GM18909 (cell line): ENCODE measurements around the gene F2R.
"Not testable (repeated sequence)": the region's sequence is repeated elsewhere in the genome, so short reads cannot be mapped to it uniquely, and the experiment has no call there.

Source experiments
- ATAC-seq: cut with Tn5 transposase; IDR thresholded peaks from one replicate; pipeline ENCODE4 v1.9.1; 2021; ENCODE audit warnings: mild to moderate bottlenecking; ENCODE audit not compliant: unreplicated experiment, poor library complexity

Gene F2R

DNA sequence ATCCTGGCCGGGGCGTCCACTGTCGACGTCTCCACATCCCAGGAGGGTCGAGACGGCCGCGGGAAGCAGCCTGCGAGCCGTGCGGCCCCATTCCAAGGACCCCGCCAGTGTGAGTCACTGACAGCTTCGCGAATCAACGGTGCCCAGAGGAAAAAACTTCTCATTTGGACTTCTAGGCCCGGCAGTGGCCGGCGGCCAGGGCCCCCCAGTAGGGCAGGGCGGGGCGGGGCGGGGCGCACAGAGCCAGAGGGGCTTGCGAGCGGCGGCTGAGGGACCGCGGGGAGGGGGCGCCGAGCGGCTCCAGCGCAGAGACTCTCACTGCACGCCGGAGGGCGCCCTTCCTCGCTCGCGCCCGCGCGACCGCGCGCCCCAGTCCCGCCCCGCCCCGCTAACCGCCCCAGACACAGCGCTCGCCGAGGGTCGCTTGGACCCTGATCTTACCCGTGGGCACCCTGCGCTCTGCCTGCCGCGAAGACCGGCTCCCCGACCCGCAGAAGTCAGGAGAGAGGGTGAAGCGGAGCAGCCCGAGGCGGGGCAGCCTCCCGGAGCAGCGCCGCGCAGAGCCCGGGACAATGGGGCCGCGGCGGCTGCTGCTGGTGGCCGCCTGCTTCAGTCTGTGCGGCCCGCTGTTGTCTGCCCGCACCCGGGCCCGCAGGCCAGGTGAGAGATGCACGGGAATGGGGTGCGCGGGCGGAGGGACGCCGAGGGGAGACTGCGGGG is at the start of gene F2R:
TSS of gene F2R (plus strand) at position 391 of the 720 bp plus-strand sequence. CDS start at position 573, 182 bp downstream.
- peak; percentile 65 for ATAC-seq

DNA sequence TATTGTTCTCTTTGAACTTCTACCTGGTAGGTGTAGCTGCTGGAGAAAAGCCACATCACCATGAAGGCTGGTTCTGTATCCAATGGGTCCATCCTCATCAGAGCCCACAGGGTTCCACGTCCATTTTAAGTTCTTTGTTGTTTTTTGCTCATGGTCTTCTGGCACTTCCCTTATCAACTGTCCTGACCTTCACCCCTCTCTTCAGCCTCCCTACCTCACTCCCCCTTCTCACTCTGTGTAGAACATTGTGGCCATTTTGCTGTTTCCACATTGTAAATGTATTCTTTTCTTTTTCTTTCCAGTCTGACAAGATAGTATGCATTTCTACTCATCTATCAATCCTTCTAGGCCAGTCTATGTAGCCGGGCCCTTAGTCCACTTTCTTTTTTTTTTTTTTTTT is 48.4 kb upstream of the F2R start:
- no peak for ATAC-seq

DNA sequence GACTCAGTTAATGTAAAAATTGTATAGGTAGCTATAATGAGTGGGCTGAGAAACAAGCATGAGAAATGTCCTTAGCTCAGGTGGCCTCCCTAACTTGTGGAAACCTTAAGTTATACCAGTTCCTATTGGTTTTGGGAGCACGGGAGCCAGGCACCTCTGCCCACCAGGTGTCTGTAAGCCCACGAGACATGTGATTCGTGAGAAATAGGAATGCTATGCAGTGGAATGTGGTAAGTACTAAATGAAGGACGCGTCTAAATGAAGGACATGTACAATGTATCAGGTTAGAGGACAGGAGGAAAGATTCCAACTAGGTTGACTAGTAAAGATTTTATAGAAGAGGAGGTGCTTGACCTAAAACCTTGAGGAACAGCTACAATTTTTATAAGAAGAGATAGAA is 46.7 kb upstream of the F2R start:
- no peak for ATAC-seq

DNA sequence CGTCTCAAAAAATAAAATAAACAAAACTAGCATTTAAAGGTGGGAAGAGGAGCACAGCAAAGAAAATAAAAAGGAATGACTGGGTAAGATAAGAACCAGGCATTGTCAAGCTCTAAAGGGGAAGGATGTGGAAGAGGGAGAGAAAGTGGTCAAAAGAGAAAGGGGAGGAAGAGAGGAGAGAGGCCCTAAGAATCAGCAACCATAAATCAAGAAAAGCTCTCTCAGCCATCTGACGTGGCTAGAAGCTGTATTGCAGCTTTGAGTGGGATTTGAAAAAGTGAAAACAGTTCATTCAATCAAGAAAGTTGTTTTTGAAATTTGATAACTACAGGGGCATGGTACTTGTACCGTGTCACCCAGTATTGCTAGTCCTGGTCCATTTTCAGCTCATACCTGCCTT is 45.4 kb upstream of the F2R start:
- no peak for ATAC-seq

DNA sequence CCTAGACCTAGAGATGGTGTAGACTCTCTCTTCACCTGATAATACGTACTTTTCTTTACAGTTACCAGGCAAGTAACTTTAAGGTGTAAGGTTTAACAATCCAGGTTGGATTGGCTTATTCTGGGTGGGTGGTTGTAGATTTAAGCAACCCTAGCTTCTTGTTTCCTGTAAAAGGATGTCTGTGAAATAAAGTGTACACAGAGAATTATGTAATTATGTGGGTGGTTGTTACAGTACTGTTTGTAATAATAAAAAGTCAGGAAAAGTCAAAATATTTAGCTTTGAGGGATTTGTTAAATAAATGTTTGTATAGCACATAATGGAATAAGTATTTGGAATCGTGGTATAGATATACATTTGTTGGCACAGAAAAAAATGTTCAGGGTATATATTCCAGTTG is 43.7 kb upstream of the F2R start:
- no peak for ATAC-seq

DNA sequence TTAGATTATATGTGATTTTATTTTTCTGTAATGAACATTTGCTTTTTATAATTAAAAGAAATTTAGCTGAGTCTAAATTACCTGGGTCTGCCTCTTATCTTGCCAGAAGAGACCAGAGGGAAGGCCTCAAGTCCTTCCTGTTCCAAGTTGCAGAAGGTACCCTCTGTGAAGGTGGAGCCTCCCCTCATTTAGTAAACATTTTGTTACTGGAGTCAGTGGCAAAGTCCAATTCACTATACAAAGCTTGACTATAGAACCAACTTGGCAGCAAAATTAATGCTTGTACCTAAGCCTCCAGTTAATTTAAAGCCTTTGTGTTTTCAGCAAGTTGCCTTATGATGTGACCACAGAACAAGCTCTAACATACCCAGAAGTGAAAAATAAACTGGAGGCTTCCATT is 42.8 kb upstream of the F2R start:
- ATAC-seq, result no peak

DNA sequence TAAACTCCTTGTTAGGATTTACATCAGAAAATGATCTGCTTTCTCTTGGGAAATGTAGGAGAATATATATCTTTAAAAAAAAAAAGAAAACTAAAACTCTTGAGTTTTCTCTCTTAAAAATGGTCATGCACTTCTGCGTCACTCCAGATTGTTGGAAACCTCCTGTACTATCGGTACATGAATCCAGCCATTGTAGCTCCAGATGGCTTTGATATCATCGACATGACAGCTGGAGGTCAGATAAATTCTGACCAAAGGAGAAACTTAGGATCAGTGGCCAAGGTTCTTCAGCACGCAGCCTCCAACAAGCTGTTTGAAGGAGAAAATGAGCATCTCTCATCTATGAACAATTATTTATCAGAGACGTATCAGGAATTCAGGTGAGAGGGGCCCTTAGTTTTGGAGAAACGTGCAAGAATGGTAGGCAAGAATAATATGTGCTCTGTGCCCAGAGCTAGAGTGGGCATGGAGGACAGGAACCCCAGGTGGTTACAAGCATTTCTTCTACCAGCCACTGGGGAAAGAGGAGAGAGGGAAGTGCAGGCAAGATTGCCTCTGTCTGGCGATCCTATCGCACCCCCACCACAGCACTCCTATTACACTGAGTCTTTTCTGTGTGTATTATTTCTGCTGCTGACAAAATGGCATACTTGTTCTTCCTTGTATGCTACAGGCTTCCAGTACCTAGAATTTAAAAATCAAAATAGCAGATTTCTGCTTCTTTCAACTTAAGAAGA is 41.4 kb upstream of the F2R start:
- no peak for ATAC-seq

DNA sequence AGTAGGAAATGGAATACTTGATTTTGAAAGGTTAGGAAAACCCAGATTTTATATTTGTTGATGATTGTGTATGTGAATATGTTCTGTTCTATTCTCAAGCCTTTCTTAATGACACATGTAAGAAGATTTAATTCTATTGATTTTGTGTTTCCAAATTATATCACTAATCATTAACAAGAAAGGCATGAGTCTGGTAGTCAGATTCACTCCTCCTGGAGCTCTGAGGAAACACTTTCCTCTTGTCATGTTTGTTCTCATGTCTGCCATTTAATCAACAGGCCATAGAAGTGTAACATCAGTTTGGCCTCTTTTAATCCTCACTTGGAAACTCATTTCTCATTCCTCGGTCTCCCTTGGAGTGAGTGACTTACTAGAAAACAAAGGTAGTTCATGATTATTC is 40.6 kb upstream of the F2R start:
- no peak for ATAC-seq

DNA sequence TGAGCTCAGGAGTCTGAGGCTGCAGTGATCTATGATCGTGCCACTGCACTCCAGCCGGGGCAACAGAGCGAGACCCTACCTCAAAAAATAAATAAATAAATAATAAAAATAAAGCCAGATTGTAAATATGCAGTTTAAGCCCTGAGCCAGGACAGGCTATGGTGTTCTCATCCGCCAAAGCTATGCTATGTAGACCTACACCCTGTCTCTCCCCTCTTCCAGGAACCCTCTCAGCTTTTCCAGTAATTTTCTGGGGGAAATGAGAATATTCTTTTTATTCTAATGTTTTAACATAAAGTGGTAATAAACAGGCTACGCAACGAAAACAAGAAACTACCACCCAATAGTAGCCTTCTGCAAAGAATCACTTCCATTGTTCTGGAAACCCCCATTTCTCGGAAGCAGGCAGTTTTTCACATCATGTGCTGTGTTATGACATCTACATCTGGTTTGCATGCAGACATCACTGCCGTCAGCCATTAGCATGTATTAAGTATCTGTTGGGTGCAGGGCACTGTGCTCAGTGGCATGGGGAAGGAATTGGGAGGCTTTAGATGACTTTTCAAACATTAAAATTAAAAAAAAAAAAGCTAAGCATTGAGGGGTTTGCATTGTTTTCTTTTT is 38.0 kb upstream of the F2R start:
- no peak for ATAC-seq

DNA sequence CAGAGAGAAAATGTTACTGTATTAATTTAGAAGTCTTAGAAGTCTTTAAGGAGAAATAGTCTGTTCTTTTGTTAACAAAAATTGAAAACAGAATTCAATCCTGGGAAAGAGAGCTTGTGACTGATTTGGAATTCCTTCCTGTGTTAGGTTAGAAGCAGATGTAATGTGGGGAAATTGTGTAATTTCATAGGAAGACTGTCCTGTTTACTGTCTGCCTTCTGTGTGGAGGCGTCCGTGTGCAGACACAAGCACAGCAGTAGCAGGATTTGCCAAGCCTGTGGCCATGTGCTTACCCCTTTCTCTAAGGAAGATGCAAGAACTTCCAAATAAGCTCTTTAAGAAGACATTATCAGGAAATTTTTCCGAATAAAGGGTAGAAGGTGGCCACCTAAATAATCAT is 36.7 kb upstream of the F2R start:
- no peak for ATAC-seq

DNA sequence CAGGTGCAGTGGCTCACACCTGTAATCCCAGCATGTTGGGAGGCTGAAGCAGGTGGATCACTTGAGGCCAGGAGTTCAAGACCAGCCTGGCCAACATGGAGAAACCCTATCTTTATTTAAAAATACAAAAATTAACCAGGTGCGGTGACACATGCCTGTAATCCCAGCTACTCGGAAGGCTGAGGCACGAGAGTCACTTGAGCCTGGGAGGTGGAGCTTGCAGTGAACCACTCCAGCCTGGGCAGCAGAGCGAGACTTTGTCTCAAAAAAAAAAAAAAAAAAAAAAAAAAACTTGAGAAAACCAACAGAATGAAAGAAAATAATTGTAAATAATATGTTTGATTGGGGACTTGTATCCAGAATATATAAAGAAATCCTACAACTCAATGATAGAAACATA is 35.1 kb upstream of the F2R start:
- ATAC-seq, result not testable (repeated sequence)

DNA sequence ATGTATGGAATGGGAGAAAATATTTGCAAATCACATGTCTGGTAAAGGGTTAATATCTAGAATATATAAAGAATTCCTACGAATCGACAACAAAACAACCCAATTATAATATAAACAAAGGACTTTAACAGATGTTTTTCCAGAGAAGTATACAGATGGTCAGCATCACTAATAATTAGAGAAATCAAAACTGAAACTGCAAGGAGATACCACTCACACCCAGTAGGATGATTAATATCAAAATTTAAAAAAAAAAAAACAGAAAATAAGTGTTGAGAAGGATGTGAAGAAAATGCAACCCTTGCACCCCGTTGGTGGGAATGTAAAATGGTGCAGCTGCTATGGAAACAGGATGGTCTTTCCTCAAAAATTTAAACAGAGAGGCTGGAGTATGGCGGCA is 34.6 kb upstream of the F2R start:
- no peak for ATAC-seq

DNA sequence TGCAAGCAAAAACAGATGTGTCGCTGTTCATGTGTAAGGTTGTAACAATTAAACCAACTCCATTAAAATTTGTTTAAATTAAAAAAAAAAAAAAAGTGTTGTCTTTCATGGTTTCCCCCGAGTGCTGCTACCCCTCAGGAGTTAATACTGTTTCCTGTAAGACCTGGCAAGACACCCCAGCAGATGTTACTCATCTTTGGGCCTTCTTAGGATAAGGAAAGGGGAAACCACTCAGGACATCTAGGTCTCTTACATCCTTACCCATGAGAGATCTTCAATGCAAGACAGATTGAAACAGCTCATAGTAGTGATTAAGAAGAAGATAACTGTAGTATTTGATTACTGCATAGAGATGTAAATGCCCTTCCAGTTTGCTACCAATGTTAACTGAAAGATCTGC is 33.5 kb upstream of the F2R start:
- no peak for ATAC-seq

DNA sequence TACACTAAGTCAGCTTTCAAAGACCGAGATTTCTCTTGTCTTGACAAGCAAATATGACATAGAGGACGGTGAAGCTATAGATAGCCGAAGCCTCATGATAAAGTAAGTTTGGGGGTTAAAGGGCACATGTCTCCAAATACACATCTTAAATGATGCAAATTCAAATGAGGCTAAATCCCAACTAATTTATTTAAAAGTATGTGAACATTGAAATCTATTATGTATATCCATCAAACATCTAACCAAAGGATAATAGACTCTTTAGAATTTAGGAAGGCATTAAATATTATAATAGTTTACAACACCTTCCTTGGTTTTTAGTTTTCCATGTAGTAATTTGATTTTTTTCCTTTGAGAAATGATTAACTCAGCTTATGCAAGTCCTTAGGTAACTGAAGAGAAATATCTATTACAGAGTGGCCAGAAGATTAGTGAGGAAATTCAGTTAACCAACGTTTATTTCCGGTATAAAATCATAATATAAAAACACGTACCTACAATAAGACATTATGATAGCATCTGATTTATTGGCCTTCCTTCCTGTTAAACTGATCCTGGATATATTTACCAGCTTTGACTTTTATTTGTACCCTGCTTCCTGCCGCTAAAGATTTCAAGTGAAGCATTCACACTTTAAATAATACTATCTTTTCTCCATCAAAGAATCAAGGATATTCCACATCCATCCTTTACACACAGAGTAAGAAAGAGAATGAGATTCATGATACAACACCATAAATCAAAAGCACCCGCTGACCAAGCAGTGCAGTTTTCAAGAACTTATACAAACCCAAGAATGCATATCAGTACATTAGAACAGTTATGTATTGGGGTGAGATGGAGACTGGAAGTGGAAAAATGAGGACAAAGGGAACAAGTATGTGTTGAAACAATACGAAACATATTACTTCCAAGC is 31.9 kb upstream of the F2R start:
- no peak for ATAC-seq

DNA sequence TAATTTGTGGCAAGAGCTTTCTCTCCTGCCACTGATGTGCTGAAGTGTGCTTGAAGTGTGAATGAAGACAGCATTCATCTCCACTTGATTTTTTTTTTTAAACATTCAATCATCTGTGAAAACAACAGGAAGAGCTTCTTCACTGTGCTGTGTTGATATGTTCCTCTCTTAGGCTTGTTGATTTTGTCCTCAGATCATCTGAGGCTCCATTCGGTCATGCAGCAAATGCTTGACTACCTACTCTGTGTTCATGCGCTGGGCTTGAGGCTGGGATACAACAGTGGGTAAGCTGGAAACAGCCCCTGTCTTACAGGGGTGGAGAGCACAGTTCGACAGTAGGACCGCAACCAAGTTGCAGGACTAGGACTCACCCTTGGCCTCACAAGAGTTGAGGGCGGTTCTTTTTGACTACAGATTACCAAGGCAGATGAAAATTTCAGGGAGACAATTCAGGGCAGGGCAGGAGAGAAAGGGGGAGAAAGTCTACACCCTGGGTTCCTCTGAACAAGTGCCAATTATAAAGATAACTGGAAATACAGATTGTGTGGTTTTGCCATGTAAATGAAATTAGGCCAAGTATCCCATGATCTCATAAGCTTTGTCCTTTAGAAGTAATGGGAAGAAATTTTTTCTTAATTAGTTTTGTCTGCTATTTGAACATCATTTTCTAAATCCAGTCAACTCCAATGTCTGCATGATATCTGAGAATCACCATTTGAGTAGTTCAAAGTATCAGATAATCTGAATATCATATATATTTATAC is 31.0 kb upstream of the F2R start:
- ATAC-seq, result no peak

DNA sequence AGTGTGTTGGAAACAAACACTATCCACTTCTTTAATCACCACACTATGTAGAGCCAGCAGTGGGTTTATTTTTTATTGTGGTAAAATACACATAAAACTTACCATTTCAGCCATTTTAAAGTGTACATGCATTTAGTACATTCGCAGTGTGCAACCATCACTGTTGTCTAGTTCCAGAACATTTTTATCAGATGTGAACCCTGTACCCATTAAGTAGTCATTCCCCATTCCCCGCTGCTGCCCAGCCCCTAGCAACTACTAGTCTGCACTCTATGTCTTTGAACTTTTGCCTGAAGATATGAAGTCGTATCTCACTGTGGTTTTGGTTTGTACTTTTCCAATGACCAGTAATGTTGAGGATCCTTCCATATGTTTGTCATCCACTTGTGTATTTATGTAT is 30.2 kb upstream of the F2R start:
- ATAC-seq, result no peak

DNA sequence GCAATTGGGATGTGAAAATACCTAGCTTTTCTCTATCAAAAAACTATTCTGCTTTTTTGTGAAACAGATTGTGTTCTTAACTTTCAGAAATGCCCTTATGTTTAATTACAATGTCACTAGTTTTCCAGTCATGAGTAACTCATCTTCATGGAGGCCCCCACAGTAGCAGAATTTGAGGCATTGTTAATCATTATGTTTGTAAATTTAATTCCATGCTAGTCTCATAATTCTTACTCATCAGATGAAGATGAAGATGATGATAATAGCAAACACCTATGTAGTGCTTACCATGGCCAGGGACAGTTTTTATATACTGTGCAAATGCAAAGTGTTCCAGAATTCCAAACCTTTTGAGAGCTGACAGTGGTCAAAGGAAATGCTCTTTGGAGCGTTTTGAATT is 27.7 kb upstream of the F2R start:
- ATAC-seq, result no peak

DNA sequence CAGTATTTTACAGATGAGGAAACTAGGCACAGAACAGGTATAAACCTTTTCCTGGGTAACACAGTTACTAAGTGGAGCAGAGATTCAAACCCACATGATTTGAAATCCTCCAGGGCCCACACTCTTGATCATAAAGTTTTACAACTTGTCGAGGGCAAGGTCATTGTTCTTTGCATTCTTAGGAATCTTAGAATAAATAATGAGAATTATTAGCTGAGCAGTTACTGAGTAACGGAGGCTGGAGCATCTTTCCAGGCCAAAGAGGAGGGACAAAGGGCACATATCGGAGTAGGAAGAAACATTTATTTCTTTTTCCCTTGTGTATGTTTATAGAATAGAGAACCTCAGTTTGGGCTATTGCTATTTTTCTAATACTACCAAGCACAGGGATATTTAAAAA is 27.1 kb upstream of the F2R start:
- ATAC-seq, result no peak

DNA sequence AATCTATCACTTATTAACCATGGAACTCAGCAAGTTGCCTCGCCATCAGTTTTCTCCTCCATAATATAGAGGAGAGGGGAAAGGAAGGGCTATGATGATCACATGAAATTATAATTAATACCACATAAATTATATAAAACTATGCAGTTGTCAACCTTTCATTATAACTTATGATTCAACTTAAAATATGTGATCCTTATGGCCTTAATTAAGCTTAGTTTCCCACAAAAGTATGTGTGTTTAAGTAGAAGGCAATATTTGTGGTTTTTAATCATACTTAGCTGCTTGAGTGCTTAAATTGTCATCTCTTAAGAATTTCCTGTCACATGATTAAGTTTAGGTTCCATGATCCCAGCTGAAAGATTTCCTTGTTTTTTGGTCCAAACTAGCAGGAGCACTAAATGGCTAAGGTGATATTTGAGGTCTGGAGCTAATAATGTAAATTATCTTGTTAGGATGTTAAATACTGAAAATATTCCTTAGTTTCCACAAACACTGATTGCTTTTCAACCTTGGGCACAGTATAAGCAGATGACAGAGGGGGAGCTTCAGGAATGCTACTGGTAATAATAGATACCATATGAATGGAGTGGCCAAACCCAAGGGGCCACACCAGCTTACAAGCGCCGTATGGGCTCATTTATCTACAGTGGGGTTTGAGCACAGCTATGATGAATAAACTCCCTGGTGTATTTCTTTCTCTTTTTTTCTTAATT is 26.4 kb upstream of the F2R start:
- no peak for ATAC-seq
